ENCODE measurements around the gene MAG. TPM values are rescaled to one million over a fixed set of nuclear protein-coding genes. Genes with fewer than 3 reads are reported as not detected.
A peak's percentile ranks its signal among the peaks of the same experiment; 100 is the strongest.

Gene MAG
- total and polyA plus RNA-seq, 5 experiments from 2014 or later, result 0.08 TPM; not detected in 4

- peaks cover 0 to 6% (median 4%) of the 10 kb centered on the region in 5 donors for H3K27me3 Mint-ChIP-seq
- no peak for ATAC-seq
- H3K36me3 Mint-ChIP-seq, result no peaks in the 10 kb centered on the region
- no peaks in the 10 kb centered on the region for H3K9me3 Mint-ChIP-seq
- POLR2A ChIA-PET, result no interaction called here
- no peak overlapping the region for H3K4me3 Mint-ChIP-seq
- no peak for DNase-seq
- peak overlapping the region in 2 of 10 donors; percentile 64 to 87 for H3K27ac Mint-ChIP-seq
- H3K4me1 Mint-ChIP-seq, result peaks cover 12 to 48% (median 15%) of the 10 kb centered on the region in 4 donors
These were observed 44.4 kb downstream of the MAG start for GRCh38 chr19:35336166-35336955.

- no peaks in the 10 kb centered on the region for H3K9me3 Mint-ChIP-seq
- POLR2A ChIA-PET, result no interaction called here
- H3K4me1 Mint-ChIP-seq, result peaks cover 12 to 47% (median 16%) of the 10 kb centered on the region in 4 donors
- H3K27me3 Mint-ChIP-seq, result peaks cover 0 to 6% (median under 1%) of the 10 kb centered on the region in 5 donors
- no peaks in the 10 kb centered on the region for H3K36me3 Mint-ChIP-seq
- ATAC-seq (no peak), DNase-seq (no peak)
- peak overlapping the region in 1 of 10 donors; percentile 16 for H3K4me3 Mint-ChIP-seq
- peak overlapping the region in 2 of 10 donors; percentile 9 to 32 for H3K27ac Mint-ChIP-seq
These were observed 45.4 kb downstream of the MAG start for GRCh38 chr19:35337097-35337983.

GRCh38 chr19:35337984-35338296 is 46.0 kb downstream of the MAG start:
- Mint-ChIP-seq H3K27ac (peak overlapping the region in 1 of 10 donors; percentile 45), H3K27me3 (peaks cover 0 to 6% (median 2%) of the 10 kb centered on the region in 5 donors), H3K9me3 (no peaks in the 10 kb centered on the region), H3K4me1 (peaks cover 6 to 44% (median 11%) of the 10 kb centered on the region in 4 donors), H3K4me3 (no peak overlapping the region), H3K36me3 (no peaks in the 10 kb centered on the region)
- ATAC-seq (no peak), DNase-seq (no peak)
- POLR2A ChIA-PET, result interaction anchor here (1.0 kb wide), 1 partner anchor 106 kb away, joined by 3 read pairs; no protein-coding TSS in a partner anchor

GRCh38 chr19:35340431-35340830 is 48.5 kb downstream of the MAG start:
- ATAC-seq (no peak), DNase-seq (no peak)
- POLR2A ChIA-PET, result no interaction called here
- H3K4me1 Mint-ChIP-seq, result peaks cover 0 to 35% (median 4%) of the 10 kb centered on the region in 4 donors
- no peak overlapping the region for H3K27ac Mint-ChIP-seq
- H3K9me3 Mint-ChIP-seq, result no peaks in the 10 kb centered on the region
- peaks cover 0 to 10% (median 2%) of the 10 kb centered on the region in 5 donors for H3K27me3 Mint-ChIP-seq
- H3K4me3 Mint-ChIP-seq, result no peak overlapping the region
- H3K36me3 Mint-ChIP-seq, result no peaks in the 10 kb centered on the region

GRCh38 chr19:35341006-35341405 is 49.0 kb downstream of the MAG start:
- Mint-ChIP-seq H3K4me3 (no peak overlapping the region), H3K4me1 (peaks cover 4 to 37% (median 7%) of the 10 kb centered on the region in 4 donors), H3K9me3 (no peaks in the 10 kb centered on the region), H3K27ac (no peak overlapping the region), H3K27me3 (peaks cover 0 to 14% (median 2%) of the 10 kb centered on the region in 5 donors), H3K36me3 (no peaks in the 10 kb centered on the region)
- DNase-seq, result no peak
- POLR2A ChIA-PET, result no interaction called here
- ATAC-seq, result no peak

- DNase-seq, result no peak
- POLR2A ChIA-PET, result no interaction called here
- H3K27ac Mint-ChIP-seq, result no peak overlapping the region
These were observed 49.7 kb downstream of the MAG start for GRCh38 chr19:35341565-35342225.

GRCh38 chr19:35342430-35342829 is 50.5 kb downstream of the MAG start:
- Mint-ChIP-seq H3K36me3 (no peaks in the 10 kb centered on the region), H3K9me3 (no peaks in the 10 kb centered on the region), H3K4me1 (peaks cover 16 to 39% (median 19%) of the 10 kb centered on the region in 4 donors), H3K27ac (peak overlapping the region in 1 of 10 donors; percentile 8), H3K4me3 (no peak overlapping the region), H3K27me3 (peaks cover 0 to 18% (median 0%) of the 10 kb centered on the region in 5 donors)
- ATAC-seq (no peak), DNase-seq (no peak)
- POLR2A ChIA-PET, result no interaction called here

More at GRCh38 chr19:35341565-35342225, 49.7 kb downstream of the MAG start:
- no peak overlapping the region for H3K4me3 Mint-ChIP-seq
- no peaks in the 10 kb centered on the region for H3K36me3 Mint-ChIP-seq
- no peak for ATAC-seq
- H3K9me3 Mint-ChIP-seq, result no peaks in the 10 kb centered on the region
- peaks cover 11 to 38% (median 12%) of the 10 kb centered on the region in 4 donors for H3K4me1 Mint-ChIP-seq
- H3K27me3 Mint-ChIP-seq, result peaks cover 0 to 17% (median under 1%) of the 10 kb centered on the region in 5 donors

GRCh38 chr19:35344511-35345031 is 52.6 kb downstream of the MAG start:
- DNase-seq, result no peak
- no peaks in the 10 kb centered on the region for H3K36me3 Mint-ChIP-seq

GRCh38 chr19:35345671-35346111 is 53.7 kb downstream of the MAG start:
- Mint-ChIP-seq H3K4me1 (peaks cover 21 to 56% (median 28%) of the 10 kb centered on the region in 4 donors), H3K4me3 (peak overlapping the region in 3 of 10 donors; percentile 28 to 75 (median 74)), H3K27ac (peak overlapping the region in 5 of 10 donors; percentile 41 to 98 (median 49)), H3K36me3 (no peaks in the 10 kb centered on the region), H3K9me3 (no peaks in the 10 kb centered on the region), H3K27me3 (peaks cover 0 to 20% (median 5%) of the 10 kb centered on the region in 5 donors)
- POLR2A ChIA-PET, result interaction anchor here (1.1 kb wide), 1 partner anchor 77 kb away, joined by 3 read pairs; the partner anchor contains the start of gene USF2
- ATAC-seq, result no peak
- DNase-seq, result no peak

More at GRCh38 chr19:35344511-35345031, 52.6 kb downstream of the MAG start:
- no peaks in the 10 kb centered on the region for H3K9me3 Mint-ChIP-seq
- no peak for ATAC-seq
- H3K27ac Mint-ChIP-seq, result no peak overlapping the region
- peak overlapping the region in 1 of 10 donors; percentile 8 for H3K4me3 Mint-ChIP-seq
- H3K27me3 Mint-ChIP-seq, result peaks cover 0 to 19% (median 2%) of the 10 kb centered on the region in 5 donors
- POLR2A ChIA-PET, result interaction anchor here (0.5 to 0.6 kb wide), 2 partner anchors 12 to 133 kb away, joined by 3 read pairs; no protein-coding TSS in a partner anchor
- peaks cover 21 to 54% (median 28%) of the 10 kb centered on the region in 4 donors for H3K4me1 Mint-ChIP-seq

- Mint-ChIP-seq H3K36me3 (no peaks in the 10 kb centered on the region), H3K27me3 (peaks cover 0 to 20% (median 5%) of the 10 kb centered on the region in 5 donors), H3K4me1 (peaks cover 21 to 56% (median 28%) of the 10 kb centered on the region in 4 donors), H3K9me3 (no peaks in the 10 kb centered on the region), H3K27ac (peak overlapping the region; percentile 36 to 98 (median 76)), H3K4me3 (peak overlapping the region; percentile 59 to 82 (median 75))
- ATAC-seq, result peak; percentile 78 to 87
- POLR2A ChIA-PET, result interaction anchor here (1.1 to 1.2 kb wide), 2 partner anchors 14 to 78 kb away, joined by 3 read pairs; partner anchors contain the start of gene USF2
- DNase-seq, result peak; percentile 67 to 90 (median 74)
These were observed 54.5 kb downstream of the MAG start for GRCh38 chr19:35346193-35347052.

All from naive thymus-derived CD8-positive, alpha-beta T cell (primary cell).